Measurements from ENCODE around the gene ALX3. TPM values are rescaled to one million over a fixed set of nuclear protein-coding genes. Genes with fewer than 3 reads are reported as not detected.

ALX3 gene
- total RNA-seq, 1 experiment from 2014 or later, result not detected

DNA sequence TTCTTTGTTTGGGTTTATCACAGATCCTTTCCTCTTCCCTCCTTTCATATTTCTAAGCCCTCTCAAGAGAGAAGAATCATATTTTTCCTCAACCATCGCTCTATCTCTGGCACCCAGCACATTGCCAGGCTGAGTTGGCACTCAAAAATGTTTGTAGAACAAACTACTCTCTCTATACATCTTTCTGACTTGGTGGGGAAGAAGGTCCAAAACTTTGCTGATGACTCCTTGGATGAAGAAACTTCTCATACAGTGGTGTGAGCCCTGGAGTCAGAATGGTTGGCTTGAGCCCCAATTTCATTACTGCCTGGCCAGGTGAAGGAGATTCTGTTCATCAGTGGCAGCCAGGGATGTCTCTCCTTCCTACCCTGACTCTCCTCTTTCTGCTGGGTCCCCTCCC lies 11.9 kb downstream of the ALX3 start:
- intact Hi-C loops (cut with micrococcal nuclease; ENCODE audit: unreplicated experiment), result no loop called here
- no TSS peak for BruUV-seq (replicated peaks)
- H3K9me3 ChIP-seq (ENCODE audit: insufficient read depth, low read depth), result no peaks in the 10 kb centered on the region
- no peak overlapping the region for H2AFZ ChIP-seq
- H3K27ac ChIP-seq, result peak overlapping the region; percentile 17; the same call in 1 of the 2 replicates
- no peaks in the 10 kb centered on the region for H3K27me3 ChIP-seq (ENCODE audit: insufficient read depth, low read depth)
- no peaks in the 10 kb centered on the region for H4K20me1 ChIP-seq (ENCODE audit: insufficient read depth)
- no peak for DNase-seq
- H3K36me3 ChIP-seq (ENCODE audit: low read depth), result peaks cover 42% of the 10 kb centered on the region
- H3F3A ChIP-seq (ENCODE audit: insufficient read depth, low read depth), result peaks cover 28% of the 10 kb centered on the region; the same call in 1 of the 2 replicates
- no peak overlapping the region for H3K4me2 ChIP-seq
- no peaks in the 10 kb centered on the region for H3K9me2 ChIP-seq (ENCODE audit: insufficient read depth)
- ChIA-PET POLR2A (ENCODE audit: unreplicated experiment) (no interaction called here), CTCF (no interaction called here)
- no peaks in the 10 kb centered on the region for H3K79me2 ChIP-seq (ENCODE audit: low read depth)
- no peak for TF ChIP-seq EZH2 (IDR thresholded peaks at IDR 0.05; ENCODE audit: low read depth)
- TF ChIP-seq, protein P1, sequence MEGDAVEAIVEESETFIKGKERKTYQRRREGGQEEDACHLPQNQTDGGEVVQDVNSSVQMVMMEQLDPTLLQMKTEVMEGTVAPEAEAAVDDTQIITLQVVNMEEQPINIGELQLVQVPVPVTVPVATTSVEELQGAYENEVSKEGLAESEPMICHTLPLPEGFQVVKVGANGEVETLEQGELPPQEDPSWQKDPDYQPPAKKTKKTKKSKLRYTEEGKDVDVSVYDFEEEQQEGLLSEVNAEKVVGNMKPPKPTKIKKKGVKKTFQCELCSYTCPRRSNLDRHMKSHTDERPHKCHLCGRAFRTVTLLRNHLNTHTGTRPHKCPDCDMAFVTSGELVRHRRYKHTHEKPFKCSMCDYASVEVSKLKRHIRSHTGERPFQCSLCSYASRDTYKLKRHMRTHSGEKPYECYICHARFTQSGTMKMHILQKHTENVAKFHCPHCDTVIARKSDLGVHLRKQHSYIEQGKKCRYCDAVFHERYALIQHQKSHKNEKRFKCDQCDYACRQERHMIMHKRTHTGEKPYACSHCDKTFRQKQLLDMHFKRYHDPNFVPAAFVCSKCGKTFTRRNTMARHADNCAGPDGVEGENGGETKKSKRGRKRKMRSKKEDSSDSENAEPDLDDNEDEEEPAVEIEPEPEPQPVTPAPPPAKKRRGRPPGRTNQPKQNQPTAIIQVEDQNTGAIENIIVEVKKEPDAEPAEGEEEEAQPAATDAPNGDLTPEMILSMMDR (conservative IDR thresholded peaks at IDR 0.05), result no peak
- no peak overlapping the region for H3K4me3 ChIP-seq
- peaks cover 16% of the 10 kb centered on the region; the same call in 1 of the 2 replicates for H3K4me1 ChIP-seq (replicated peaks; ENCODE audit: insufficient read depth)

DNA sequence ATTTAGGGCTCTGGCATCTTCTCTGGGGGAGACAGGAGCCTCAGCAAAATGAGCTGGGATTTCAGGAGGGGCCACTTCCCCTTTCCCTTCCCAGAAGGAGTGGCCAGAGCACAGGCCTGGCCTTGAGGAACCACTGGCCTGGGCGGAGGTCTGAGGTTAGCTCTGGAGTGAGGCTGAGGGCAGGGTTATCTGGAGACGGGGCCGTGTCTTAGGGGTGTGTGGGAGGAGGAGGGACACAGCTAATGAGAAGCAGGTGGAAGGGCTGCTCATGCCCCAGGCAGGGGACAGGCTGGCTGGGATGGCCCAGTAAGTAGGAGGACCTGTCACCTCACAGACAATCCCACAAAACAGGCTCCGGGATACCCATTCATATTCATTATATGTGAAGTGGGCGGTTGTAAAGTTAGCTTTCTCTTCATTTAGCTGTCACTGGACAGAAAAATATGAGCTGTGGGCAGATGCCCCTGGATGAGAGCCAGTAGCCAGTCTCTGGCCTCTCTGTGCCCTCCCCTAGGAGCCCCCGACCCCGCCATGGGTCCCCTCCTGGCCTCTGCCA lies 12.4 kb downstream of the ALX3 start:
- Histone ChIP-seq H2AFZ (no peak overlapping the region), H3K36me3 (ENCODE audit: low read depth) (peaks cover 45% of the 10 kb centered on the region), H3K4me2 (no peak overlapping the region), H3K27me3 (ENCODE audit: insufficient read depth, low read depth) (no peaks in the 10 kb centered on the region), H3K9me2 (ENCODE audit: insufficient read depth) (no peaks in the 10 kb centered on the region), H3K79me2 (ENCODE audit: low read depth) (no peaks in the 10 kb centered on the region), H3K4me3 (no peak overlapping the region), H4K20me1 (ENCODE audit: insufficient read depth) (no peaks in the 10 kb centered on the region), H3K4me1 (replicated peaks; ENCODE audit: insufficient read depth) (peaks cover 16% of the 10 kb centered on the region; the same call in 1 of the 2 replicates), H3F3A (ENCODE audit: insufficient read depth, low read depth) (peaks cover 28% of the 10 kb centered on the region; the same call in 1 of the 2 replicates), H3K9me3 (ENCODE audit: insufficient read depth, low read depth) (no peaks in the 10 kb centered on the region), H3K27ac (peak overlapping the region; percentile 17)
- ChIA-PET POLR2A (ENCODE audit: unreplicated experiment) (no interaction called here), CTCF (no interaction called here)
- DNase-seq, result no peak
- TF ChIP-seq EZH2 (IDR thresholded peaks at IDR 0.05; ENCODE audit: low read depth), result no peak
- TF ChIP-seq, protein P1 (conservative IDR thresholded peaks at IDR 0.05), result no peak
- no TSS peak for BruUV-seq (replicated peaks)
- intact Hi-C loops (cut with micrococcal nuclease; ENCODE audit: unreplicated experiment), result no loop called here

DNA sequence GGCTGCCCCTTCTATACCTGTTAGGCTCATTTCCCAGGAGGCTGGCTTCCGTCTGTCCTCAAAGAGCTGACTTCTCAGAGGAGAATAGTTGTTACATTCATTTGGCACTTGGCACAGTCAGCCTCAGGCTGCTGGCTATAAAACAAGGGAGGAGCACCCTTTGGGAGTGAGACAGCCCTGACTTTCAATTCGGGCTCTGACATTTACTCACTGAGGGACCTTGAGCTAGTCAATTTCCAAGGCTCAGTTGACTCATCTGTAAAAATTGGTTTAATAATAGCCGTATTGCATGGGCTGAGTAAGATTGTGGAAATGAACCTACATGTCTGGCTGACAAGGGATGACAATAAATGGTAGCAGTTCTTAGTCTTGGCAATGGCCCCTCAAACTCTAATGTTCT lies 13.7 kb downstream of the ALX3 start:
- no peak for TF ChIP-seq EZH2 (IDR thresholded peaks at IDR 0.05; ENCODE audit: low read depth)
- TF ChIP-seq, protein P1 (conservative IDR thresholded peaks at IDR 0.05), result no peak
- intact Hi-C loops (cut with micrococcal nuclease; ENCODE audit: unreplicated experiment), result no loop called here
- no TSS peak for BruUV-seq (replicated peaks)
- Histone ChIP-seq H3K9me3 (ENCODE audit: insufficient read depth, low read depth) (no peaks in the 10 kb centered on the region), H2AFZ (no peak overlapping the region), H4K20me1 (ENCODE audit: insufficient read depth) (no peaks in the 10 kb centered on the region), H3K4me3 (no peak overlapping the region), H3K36me3 (ENCODE audit: low read depth) (peaks cover 49% of the 10 kb centered on the region), H3F3A (ENCODE audit: insufficient read depth, low read depth) (peaks cover 35% of the 10 kb centered on the region), H3K9me2 (ENCODE audit: insufficient read depth) (no peaks in the 10 kb centered on the region), H3K27me3 (ENCODE audit: insufficient read depth, low read depth) (no peaks in the 10 kb centered on the region), H3K4me2 (no peak overlapping the region), H3K4me1 (replicated peaks; ENCODE audit: insufficient read depth) (peaks cover 16% of the 10 kb centered on the region; the same call in 1 of the 2 replicates), H3K27ac (peak overlapping the region; percentile 17; the same call in 1 of the 2 replicates), H3K79me2 (ENCODE audit: low read depth) (no peaks in the 10 kb centered on the region)
- CTCF ChIA-PET, result no interaction called here
- DNase-seq, result no peak
- POLR2A ChIA-PET (ENCODE audit: unreplicated experiment), result no interaction called here

Measured in PC-9 (cell line).